NCI-H2107 treated with DMSO at 0.1 percent for 48 hours (cell line): Measurements from ENCODE around the gene GSX1.
A peak's percentile ranks its signal among the peaks of the same experiment; 100 is the strongest.
"Not testable (repeated sequence)": the region's sequence is repeated elsewhere in the genome, so short reads cannot be mapped to it uniquely, and the experiment has no call there.

Experiments
- DNase-seq: peaks from one replicate; lab custom pipeline; 2025; ENCODE audit not compliant: unreplicated experiment; lab: John Stamatoyannopoulos, UW

GSX1 gene

DNA sequence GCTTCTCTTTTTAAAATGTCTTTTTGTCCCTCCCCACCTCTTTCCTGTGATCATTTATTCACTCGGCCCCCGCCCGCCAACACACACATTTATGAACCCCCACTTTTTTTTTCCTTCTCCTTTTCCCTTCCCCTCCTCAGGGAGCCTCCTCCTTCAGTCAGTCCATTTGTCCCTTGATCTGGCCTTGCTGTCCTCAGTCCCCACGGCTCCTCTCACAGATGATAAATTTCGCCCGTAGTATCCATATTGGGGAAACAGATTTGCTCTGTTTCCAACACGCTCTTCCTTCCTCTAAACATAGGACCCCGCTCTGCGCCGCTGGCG lies 2.0 kb downstream of the GSX1 start:
- DNase-seq = no peak

DNA sequence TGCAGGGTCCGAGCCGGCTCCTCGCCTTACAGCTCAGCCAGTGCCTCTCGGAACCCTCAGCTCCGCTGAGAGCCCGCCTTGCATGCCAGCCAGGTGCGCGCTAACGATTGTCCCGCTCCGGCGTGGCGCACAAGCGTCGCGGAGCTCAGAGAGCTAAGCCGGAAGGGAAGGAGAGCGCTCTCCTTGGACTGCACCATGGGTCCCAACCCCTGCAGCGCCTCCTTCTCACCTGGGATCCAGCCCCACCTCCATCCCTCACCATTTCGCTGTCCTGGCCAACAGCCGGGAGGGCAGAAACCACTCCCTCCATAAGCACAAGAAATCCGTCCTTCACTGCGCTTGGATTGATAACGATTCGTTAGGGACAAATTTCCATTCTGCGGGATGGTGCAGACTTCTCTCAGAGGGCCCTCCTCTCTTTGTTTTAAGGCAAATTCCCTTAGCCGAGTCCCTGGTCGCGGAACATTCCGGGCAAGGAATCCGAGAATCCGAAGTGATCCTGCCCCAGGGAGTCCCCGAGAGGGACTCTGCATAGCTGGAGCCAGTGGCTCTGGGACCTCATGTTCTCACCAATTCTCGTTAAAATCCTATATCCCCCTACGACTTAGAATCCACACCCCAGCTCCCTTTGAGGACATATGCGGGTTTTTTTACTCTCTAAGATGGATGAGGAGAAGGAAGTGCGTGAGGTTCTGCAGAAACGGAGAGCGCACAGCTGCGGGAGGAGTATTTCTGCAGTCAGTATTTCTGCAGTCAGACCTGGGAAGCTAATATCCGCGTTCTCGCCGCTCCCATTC lies 2.8 kb downstream of the GSX1 start:
- DNase-seq = no peak

DNA sequence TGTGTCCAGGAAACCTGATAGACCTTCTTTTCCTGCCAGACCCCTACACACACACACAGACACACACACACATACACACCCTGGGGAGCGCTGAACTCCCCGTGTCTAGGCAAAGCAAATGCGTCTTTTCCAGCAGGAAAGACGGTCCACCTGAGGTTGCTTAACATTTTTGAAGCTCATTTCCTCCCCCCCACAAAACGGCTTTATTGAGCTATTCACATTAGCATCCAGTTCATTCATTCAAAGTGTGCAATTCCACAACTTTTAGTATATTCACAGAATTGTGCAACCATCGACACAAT lies 3.4 kb downstream of the GSX1 start:
- no peak for DNase-seq

DNA sequence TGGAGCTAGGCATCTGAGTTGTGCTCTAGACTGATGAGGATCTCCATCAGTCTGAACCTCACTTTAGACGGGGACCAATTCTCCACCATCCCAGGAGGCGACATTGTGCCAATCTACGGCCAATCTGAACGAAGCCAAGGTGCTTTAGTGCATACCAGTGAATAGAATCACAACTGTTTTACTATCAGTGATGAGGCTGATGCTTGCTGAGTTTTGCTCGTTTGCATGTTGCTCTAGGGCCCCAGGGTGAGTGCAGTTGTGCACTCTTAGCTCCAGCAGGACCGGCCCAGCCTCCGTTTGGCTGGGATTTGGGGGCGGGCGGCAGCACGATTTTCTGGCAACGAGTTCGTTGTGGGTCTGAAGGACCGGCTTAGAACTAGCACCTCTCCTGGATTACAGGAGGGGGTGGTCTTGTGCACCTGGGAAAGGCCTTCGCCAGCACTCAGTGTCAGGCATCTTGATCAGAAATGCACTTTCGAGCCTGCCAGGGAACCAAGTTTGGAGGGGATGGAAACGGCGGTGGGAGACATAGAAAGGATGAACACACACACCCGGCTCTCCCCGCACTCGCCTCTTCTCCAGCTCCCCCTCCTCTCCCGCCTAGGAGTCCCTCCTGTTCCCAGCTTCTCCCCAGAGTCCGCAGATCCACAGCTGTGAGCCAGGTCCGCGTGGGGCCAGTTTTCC lies 4.4 kb downstream of the GSX1 start:
- no peak for DNase-seq

DNA sequence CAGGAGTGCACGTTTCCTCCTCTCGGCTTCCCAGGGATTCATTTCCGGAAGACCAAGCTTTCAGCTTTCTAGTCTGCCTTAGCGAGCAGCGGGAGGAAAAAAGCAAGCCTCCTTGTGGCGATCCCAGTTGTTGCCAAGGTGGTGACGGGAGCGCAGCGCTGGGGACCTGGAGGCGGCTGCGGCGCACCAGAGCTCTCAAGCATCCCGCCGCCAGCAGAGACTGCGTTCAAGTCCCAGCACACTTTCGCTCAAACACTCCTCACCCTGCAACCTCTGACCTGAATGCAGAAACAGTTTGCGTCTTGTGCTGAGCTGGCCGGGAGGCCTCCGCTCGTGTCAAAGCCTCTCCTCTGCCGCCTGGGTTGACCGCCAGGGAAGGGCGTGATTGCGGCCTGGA lies 4.9 kb downstream of the GSX1 start:
- no peak for DNase-seq

DNA sequence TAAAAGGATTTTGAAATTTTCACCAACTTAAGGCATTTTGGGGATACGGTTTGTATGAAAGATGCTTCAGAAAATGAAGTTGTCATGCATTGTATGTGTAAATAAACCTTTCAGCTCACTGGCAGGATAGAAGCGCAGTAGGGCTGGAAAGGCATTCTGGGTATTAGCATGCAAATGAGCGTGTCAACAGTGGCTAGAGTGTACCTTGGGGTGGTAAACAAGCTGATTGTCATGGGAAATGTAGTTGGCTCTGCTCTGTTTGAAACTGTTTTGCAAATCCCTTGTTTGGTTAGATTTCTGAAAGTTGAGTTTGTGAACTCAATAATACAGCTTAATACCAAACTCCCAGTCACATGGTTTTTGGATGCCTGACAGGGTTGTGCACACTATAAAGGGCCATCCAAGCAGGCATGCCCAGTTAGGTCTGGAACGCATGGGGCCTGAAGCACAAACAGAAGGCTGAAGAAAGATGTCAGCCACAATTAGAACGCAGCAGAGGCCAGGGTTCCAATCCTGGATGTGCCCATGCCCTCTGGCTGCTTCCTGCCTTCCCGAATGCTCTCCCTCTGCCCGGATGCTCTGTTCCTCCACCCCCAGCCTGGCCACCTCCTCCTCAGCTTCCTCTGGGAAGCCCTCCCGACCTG lies 14.6 kb downstream of the GSX1 start:
- DNase-seq = no peak

DNA sequence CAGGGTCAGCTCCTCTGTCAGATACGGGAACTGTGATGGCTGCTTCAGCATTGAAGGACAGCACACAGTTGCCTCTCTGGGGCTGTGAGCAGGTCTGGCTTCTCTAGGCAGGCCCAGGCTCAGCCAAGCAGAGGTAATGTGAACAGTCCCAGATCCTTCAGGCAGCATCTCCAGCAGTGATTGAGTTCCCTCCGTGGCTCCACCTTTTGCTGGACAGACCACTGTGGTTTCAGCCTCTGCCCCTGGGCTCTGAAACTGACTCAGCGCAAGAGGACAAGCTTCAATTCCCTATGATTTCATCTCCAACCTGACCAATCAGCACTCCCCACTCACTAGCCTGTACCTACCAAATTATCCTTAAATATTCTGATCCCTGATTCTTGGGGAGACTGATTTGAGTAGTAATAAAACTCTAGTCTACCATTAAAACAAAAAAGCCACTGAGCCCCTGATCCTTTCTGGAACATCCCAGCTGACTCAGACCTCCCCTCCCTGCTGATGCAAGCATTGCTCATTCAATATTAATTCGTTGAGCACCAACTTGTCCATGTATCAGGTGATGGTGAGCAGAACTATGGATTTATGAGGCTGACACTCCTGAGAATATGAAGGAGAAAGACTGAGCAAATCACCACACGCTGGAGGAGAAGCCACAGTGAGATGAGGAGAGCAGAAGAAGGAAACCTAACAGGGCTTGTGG lies 16.7 kb downstream of the GSX1 start:
- DNase-seq = no peak

DNA sequence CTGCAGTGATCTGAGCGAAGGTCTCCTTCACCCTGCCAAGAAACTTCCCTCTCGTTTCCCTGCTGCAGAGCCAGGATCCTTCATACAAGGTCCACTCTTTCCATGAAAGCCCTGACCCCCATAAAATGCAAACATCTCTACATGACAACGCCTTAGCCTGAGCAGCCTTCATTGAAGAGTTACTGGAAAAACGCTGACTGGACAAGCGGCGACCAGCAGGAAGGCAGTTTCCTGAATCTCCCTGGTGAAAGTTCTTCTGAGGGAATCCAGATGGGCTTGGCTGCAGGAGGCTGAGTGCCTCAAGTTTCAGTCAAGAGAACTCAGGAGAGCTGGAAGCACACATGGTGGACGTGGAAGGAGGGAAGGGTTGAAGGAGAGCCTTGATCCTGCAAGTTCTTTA lies 17.7 kb downstream of the GSX1 start:
- DNase-seq = no peak

DNA sequence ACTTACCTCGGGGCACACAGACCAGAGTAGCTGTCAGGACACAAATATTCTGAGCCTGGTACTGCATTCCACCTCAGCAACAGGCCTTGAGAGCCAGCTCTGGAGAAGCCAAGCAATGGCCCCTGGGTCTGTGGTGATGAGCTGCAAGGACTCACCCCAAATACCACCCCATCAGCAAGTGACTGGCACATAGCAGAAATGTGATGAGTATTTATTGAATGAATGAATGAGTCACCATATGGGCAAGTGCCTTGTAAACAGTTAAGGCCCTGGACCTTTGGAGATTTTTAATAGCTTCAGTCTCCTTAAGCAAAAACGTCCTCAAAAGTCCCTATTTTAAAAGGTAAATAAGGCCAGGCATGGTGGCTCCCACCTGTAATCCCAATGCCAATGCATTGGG lies 18.2 kb downstream of the GSX1 start:
- DNase-seq = no peak

DNA sequence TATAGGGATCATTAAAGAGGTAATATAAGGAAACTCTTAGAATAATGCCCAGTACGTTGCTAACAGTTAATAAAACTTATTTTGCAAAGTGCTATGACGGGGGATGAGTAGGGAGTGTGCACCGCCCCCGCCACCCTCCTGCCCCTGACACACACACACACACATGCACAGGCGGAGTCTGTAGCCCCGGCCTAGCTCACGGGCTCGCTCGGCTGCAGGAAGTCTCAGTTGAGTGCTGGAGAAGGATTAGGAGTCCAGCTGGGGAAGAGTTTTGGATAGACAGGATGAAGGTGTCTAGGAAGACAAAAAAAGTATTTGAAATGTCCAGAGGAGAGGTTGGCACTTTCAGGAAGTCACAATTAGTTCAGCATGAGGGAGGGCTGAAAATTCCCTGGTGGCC lies 21.5 kb downstream of the GSX1 start:
- no peak for DNase-seq

DNA sequence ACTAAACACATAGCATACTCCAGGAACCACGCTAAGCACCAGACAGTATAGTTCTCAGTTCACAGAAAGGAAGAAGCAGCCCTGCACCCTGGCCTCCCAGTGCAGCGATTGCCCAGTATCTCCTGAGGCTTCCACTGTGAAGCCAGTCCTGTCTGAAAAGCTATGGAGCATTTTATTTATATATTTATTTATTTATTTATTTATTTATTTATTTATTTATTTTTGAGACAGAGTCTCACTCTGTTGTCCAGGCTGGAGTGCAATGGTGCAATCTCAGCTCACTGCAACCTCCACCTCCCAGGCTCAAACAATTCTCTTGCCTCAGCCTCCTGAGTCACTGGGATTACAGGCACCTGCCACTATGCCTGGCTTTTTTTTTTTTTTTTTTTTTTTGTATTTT lies 25.5 kb downstream of the GSX1 start:
- DNase-seq = not testable (repeated sequence)

DNA sequence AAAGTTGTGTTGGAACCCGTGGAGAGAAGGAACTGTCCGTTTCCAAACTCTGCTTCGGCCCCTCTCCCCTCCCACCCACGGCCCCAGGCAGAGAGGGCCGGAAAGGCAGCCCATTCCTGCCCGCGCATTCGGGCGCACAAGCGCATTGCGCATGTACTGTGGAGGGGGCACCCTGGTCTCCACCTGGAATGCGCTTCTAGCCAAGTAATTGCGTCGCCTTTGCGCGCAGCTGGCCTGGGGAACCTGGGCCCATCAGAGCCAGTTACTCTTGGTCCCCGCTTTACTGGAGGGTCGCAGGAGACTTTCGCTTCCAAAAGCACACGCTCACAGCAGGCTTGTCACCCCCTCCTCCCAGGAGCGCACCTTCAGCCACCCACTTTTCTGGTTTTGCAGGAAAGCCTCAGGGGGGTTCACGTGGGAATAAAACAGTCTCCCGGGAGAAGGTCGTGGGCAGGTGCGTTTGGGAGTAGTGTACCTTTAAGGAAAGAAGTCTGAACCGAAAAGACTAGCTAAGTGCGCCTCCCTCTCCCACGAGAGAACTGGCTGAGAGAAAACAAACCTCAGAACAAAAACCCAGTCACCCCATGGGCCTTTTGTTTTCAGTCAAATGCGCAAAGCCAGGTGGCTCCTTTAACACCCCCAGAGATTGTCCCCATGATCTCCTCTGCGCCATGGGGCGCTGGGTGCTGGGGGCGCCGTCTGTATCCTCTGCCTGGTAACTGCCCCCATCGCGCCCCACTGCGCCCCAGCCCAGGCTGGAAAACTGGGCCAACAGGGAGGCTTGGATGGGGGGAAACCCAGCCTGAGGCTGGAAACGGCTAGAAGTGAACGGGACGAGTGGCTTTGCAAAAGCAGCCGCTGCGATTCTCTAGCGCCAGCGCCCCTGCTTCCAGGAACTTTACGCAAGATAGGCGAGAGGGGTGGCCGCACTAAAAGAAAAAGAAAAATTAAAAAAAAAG lies 28.5 kb downstream of the GSX1 start:
- DNase-seq = no peak

DNA sequence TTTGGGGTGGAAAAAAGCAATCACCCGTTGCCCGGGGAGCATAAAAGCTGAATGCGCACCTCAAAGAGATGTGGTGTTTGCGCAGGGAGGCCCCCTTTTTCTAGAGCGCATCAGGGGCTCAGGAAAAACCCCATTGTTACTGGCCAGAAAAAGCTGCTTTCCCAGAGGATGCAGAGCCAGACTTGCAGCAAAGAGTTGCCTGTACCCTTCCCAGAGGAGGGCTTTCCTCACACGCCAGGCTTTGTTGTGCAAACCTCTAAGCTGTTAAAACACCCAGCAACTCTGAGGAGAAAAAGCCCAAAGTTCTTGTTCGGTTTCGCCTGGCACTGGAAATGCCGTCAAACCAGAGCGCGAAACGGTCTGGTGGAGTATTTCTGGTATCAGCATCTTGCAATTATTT lies 29.3 kb downstream of the GSX1 start:
- DNase-seq = no peak

DNA sequence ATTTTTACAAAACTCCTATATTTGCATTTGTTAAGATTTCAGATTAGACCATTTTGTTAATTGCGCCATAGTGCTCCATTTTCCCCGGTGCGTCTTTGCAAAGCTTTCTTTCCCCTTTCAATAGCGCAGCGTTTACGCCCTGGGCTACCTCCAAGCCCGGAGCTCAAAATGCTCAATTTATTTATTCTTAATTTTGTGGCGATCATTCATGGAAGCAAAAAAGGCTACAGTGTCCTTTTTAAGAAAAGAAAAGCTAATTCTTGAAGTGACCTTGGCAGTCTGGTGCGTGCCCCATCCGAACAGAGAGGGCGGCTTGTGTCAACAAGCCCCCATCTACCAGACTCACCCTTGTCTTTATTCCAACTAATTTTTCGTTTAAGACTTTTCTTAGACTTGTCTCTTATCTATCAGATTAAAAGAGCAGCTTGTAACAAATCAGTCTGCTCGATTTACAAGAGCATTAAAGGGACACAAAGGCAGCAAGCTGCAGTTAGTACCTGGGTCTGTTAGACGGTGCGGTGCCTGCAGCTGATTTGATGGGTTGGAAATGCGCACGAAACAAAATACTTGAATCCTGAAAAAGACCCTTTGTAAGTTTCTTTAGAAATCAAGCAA lies 30.1 kb downstream of the GSX1 start:
- DNase-seq = no peak

DNA sequence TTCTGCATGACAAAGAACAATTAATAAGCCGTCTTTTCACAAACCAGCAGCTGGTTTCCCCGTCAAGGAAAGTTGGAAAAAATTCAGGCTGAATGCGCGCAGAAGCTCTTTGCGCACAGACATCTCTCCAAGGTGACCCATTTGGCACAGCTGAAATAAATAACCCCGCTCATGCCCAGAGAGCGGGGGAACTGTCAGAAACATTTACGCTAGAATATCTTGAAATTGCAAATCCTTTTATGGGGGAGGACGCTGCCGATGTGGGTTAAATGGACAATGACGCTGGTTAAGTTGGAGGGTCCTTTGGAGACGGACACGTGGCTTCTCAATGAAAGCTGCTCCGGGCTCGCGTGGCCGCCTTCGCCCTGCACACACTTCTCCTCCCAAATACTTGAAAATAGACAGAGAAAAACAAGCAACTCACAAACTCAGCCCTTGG lies 30.6 kb downstream of the GSX1 start:
- no peak for DNase-seq

DNA sequence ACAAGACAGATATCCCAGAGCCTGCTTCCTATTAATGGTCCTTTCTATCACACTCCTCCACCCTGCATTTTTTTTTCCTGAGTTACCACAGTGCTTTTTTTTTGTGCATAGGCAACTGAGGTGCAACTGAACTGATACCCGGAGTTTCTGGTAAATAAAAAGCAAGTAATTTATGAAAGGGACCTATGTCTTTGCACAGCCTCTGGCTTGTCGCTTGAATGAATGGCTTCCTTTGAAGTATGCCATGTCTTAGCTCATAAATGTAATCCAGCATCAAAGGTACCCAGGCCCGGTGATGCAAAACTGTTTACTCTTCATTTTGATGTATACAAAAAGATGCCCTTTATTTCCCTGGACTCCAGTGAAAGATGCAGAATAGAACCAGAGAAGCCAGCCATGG lies 31.8 kb downstream of the GSX1 start:
- DNase-seq = no peak

DNA sequence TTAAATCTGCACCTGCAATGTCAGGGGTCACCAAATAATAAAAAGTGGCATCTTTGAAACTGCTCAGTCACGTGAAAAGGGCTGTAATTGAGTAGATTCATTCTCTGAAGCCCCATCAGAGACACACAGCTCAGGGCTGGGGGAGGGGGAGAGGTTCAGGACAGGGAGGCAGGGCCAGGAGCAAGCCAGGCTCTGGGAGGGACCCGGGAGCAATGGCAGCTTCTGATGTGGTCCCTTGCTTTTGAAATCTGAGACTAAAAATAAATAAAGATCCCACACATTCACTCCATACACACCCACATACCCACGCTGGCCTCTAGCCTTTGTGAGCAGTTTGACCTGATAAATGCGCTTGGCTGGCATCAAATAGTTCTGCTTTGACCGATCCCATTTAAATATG lies 32.8 kb downstream of the GSX1 start:
- DNase-seq = no peak

DNA sequence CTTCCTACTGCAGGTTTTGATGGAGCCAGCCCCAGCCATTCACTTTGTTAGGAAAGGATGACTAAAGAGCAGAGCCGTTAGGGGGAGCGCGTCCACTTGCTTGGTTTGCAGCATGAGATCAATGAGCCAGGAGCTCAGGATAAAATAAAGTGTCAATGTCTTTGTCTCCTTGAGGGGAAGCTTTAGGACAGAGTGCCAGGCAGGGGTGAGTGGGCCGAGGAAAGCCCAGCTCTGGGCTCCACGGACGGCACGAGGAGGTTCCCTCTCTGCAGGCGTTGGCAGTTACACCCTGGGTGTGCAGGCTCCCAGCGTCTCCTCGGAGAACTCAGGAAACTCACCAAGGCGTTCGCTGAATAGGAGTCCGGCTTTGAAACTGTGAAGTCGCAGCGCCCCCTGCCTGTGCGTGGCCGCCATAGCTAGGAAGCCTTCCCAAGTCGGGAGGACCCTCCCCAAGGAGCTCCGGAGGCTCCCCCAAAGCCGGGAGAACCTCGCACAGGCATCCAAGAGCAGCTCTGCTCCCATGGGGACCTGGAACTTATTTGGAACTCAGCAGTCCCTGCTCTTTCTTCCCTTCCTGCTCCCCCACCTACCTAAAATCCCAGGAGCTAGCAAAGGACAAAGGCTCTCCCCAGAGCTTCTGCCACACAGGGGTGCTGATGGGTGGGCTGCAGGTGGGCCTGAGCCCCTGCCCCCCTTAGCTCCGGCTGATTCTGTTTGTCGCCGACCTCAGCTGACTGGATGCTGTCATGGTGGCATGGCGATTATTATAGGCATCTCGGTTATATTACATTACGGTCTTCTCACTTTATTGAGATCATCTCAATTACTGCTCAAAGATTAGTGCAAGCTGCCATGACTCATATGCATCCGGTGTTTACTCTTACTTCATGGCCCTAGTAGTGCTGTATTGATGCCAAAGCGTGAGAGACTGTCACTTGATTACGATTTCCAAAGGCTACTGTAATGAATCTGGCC lies 34.4 kb downstream of the GSX1 start:
- DNase-seq = peak; percentile 37

DNA sequence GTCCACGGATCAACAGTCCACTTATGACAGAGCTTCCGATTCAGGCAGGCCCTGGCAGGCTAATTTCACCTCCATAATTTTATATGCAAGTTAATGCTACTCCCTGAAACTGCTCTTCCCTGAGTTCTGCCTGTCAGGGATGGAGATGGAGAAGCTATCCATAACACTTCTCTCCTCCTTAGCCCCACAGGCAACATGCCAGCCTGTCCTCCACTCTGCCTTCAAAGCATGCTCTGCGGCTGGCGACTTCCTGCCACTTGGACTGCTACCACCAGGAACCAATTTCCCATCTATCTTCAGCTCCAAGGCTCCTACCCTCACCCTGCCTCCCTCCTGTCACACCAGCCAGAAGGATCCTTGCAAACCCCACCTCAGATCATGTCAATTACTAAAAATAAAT lies 35.4 kb downstream of the GSX1 start:
- DNase-seq = no peak
